ENCODE data around the gene IL26. TPM values are rescaled to one million over a fixed set of nuclear protein-coding genes. Genes with fewer than 3 reads are reported as not detected.

The IL26 gene
- polyA plus RNA-seq, 1 donor (not counting 4 experiments of a cell fraction or from before 2014, with no cell fraction given), result not detected

DNA sequence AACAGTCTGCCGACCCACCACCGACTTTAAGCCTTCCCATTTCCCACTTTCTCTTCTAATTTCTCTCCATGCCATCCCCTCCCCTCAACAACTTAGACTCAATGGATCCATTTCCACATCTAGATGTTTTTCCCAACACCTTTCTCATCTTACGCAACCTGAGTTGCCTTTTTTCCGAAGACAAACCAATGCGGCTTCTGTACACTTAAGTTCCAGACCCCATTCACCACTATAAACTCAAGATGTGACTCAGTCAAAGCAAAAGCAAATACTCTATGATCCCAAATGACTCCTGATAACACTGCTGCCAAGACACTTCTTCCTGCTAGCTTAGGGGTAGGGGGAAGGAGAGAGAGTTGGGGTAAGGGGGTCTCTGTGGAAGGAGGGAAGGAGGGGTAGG is 26.5 kb upstream of the IL26 start:
- Histone ChIP-seq H3K4me3 (ENCODE audit: control insufficient read depth in 2 of 3, extremely low read depth in 1 of 3, insufficient read depth in 2 of 3, low read depth in 1 of 3, low read length in 3 of 3) (no peak overlapping the region), H3K9me3 (ENCODE audit: control insufficient read depth, low read depth, low read length) (no peaks in the 10 kb centered on the region), H3K27ac (ENCODE audit: control insufficient read depth, insufficient read depth, low read length) (no peak overlapping the region), H4K20me1 (ENCODE audit: control insufficient read depth, extremely low read depth, insufficient read depth, low read length) (no peaks in the 10 kb centered on the region), H3K79me2 (ENCODE audit: control insufficient read depth, insufficient read depth, low read length) (no peaks in the 10 kb centered on the region), H3K27me3 (ENCODE audit: control insufficient read depth, extremely low read depth, insufficient read depth, low read length) (no peaks in the 10 kb centered on the region), H3K4me1 (ENCODE audit: control insufficient read depth, extremely low read depth, insufficient read depth, low read length) (no peaks in the 10 kb centered on the region), H3K9me1 (ENCODE audit: control insufficient read depth, extremely low read depth, insufficient read depth, low read length) (no peaks in the 10 kb centered on the region), H3K9ac (ENCODE audit: control insufficient read depth, extremely low read depth, insufficient read depth, low read length) (no peak overlapping the region), H3K4me2 (ENCODE audit: control insufficient read depth, extremely low read depth, insufficient read depth, low read depth, low read length) (no peak overlapping the region), H2AFZ (ENCODE audit: control insufficient read depth, low read length) (no peak overlapping the region), H3K36me3 (ENCODE audit: control insufficient read depth in 2 of 2, extremely low read depth in 1 of 2, insufficient read depth in 2 of 2, low read length in 2 of 2) (no peaks in the 10 kb centered on the region)
- TF ChIP-seq, protein P1, sequence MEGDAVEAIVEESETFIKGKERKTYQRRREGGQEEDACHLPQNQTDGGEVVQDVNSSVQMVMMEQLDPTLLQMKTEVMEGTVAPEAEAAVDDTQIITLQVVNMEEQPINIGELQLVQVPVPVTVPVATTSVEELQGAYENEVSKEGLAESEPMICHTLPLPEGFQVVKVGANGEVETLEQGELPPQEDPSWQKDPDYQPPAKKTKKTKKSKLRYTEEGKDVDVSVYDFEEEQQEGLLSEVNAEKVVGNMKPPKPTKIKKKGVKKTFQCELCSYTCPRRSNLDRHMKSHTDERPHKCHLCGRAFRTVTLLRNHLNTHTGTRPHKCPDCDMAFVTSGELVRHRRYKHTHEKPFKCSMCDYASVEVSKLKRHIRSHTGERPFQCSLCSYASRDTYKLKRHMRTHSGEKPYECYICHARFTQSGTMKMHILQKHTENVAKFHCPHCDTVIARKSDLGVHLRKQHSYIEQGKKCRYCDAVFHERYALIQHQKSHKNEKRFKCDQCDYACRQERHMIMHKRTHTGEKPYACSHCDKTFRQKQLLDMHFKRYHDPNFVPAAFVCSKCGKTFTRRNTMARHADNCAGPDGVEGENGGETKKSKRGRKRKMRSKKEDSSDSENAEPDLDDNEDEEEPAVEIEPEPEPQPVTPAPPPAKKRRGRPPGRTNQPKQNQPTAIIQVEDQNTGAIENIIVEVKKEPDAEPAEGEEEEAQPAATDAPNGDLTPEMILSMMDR (optimal IDR thresholded peaks at IDR 0.05 in 1 of 3, IDR thresholded peaks at IDR 0.05 in 1 of 3, conservative IDR thresholded peaks at IDR 0.05 in 1 of 3; ENCODE audit: extremely low read depth in 1 of 3, insufficient read depth in 2 of 3, low read length in 3 of 3), result no peak
- TF ChIP-seq EZH2 (IDR thresholded peaks at IDR 0.05; ENCODE audit: low read length), result no peak
- FAIRE-seq, result no peak
- DNase-seq (ENCODE audit: low read depth, low spot score), result no peak
- dilution Hi-C loops (cut with MboI; ENCODE audit: extremely low pct_ligation_motif_present, low sequenced_read_pairs), result no loop called here

DNA sequence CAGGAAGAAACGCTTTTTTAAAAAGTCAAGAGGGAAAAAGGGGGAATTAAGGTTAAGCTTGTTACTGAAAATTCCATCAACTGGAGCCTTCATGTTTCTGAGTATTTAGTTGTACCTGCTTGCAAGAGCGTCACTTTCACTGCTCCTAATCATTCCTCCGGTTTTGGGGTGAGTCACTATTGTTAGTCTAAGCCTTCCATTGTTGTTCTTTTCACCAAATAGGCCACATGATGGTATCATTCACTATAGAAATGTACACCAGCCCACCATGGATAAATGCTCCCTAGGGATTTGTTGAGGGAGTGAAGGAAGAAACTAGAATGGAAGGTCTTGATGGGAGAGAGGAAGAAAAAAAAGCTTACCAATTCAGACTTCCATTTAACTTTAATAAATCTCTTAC is 24.8 kb upstream of the IL26 start:
- TF ChIP-seq, protein P1 (optimal IDR thresholded peaks at IDR 0.05 in 1 of 3, IDR thresholded peaks at IDR 0.05 in 1 of 3, conservative IDR thresholded peaks at IDR 0.05 in 1 of 3; ENCODE audit: extremely low read depth in 1 of 3, insufficient read depth in 2 of 3, low read length in 3 of 3), result no peak
- TF ChIP-seq EZH2 (IDR thresholded peaks at IDR 0.05; ENCODE audit: low read length), result no peak
- H3K9ac ChIP-seq (ENCODE audit: control insufficient read depth, extremely low read depth, insufficient read depth, low read length), result no peak overlapping the region
- no peak overlapping the region for H3K27ac ChIP-seq (ENCODE audit: control insufficient read depth, insufficient read depth, low read length)
- H3K4me2 ChIP-seq (ENCODE audit: control insufficient read depth, extremely low read depth, insufficient read depth, low read depth, low read length), result no peak overlapping the region
- no peaks in the 10 kb centered on the region for H3K4me1 ChIP-seq (ENCODE audit: control insufficient read depth, extremely low read depth, insufficient read depth, low read length)
- no peaks in the 10 kb centered on the region for H3K9me1 ChIP-seq (ENCODE audit: control insufficient read depth, extremely low read depth, insufficient read depth, low read length)
- no peak overlapping the region for H2AFZ ChIP-seq (ENCODE audit: control insufficient read depth, low read length)
- no peaks in the 10 kb centered on the region for H3K79me2 ChIP-seq (ENCODE audit: control insufficient read depth, insufficient read depth, low read length)
- no peaks in the 10 kb centered on the region for H3K27me3 ChIP-seq (ENCODE audit: control insufficient read depth, extremely low read depth, insufficient read depth, low read length)
- dilution Hi-C loops (cut with MboI; ENCODE audit: extremely low pct_ligation_motif_present, low sequenced_read_pairs), result no loop called here
- no peaks in the 10 kb centered on the region for H3K36me3 ChIP-seq (ENCODE audit: control insufficient read depth in 2 of 2, extremely low read depth in 1 of 2, insufficient read depth in 2 of 2, low read length in 2 of 2)
- no peak overlapping the region for H3K4me3 ChIP-seq (ENCODE audit: control insufficient read depth in 2 of 3, extremely low read depth in 1 of 3, insufficient read depth in 2 of 3, low read depth in 1 of 3, low read length in 3 of 3)
- no peaks in the 10 kb centered on the region for H3K9me3 ChIP-seq (ENCODE audit: control insufficient read depth, low read depth, low read length)
- DNase-seq (ENCODE audit: low read depth, low spot score) (no peak), FAIRE-seq (peak; percentile 71)
- H4K20me1 ChIP-seq (ENCODE audit: control insufficient read depth, extremely low read depth, insufficient read depth, low read length), result no peaks in the 10 kb centered on the region
